HG03565 (cell line): ENCODE data around the gene TGFBR3.

ENCODE experiments used
- ATAC-seq: cut with Tn5 transposase; IDR thresholded peaks from one replicate; pipeline ENCODE4 v1.9.1; 2021; ENCODE audit warnings: mild to moderate bottlenecking, moderate library complexity; ENCODE audit not compliant: unreplicated experiment

The TGFBR3 gene

DNA sequence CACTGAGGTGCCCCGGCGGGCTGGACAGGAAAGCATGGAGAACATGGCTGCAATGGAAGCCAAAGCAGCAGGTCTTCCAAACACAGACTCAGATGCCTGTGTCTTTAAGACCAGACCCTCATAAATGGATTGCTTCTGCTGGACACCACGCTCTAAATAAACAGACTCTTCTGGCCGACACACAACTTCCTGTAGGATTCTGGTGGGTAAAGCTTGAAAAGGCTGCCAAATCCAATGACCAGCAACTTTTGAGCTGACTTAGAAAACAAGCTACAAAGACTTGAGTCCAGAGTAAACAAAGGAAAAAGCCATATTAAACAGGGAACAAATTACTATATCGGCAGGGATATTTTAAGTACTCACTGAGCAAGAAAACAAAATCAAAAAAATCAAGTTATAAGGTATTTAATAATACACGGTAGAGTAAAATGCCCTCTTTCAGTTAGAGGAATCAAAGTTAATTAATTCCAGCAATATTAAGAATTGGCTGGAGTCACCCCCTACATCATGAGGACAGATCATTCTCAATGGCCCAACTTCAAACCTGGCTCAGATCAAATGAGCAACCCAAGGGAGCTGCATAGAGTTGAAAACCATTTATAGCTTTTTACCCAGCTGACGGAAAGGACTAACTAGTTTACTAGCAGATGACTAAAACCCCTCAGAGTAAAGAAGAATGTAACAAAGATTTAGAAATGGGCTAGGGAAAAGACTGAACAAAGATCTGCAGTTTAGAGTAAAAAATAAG lies 102.4 kb downstream of the TGFBR3 start:
- no peak for ATAC-seq

DNA sequence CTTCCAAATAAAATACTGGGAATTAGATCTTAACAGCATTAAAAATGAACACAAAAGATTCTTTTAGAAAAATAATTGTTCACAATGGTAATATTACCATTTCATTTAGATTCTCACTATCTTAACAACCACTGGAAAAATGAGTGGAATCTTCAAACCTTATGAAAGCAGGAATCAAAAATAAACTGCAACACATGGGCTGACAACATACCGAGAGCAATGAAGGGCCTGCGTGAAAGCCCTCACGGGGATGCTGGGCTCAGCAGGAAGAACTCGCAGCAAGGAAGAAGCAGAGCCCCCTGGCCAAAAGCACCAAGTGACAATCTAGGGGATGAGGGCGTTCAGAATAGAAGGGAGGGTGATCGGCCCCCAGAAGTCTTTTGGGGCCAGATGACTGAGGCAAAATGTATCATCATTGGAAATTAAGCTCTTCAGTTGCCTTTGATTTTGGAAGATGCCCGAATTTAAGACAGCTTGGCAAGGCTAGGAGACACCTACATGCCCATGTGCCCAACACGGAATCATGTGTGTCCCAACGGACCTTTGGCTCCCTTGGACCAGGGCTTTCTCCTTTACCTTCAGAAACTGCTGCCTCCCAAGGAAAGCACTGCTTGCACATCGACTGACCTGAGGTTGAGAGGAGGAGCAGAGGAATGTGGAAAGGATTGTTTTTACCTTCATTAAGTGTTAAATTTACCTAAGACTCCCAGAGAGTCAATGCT lies 103.9 kb downstream of the TGFBR3 start:
- no peak for ATAC-seq

DNA sequence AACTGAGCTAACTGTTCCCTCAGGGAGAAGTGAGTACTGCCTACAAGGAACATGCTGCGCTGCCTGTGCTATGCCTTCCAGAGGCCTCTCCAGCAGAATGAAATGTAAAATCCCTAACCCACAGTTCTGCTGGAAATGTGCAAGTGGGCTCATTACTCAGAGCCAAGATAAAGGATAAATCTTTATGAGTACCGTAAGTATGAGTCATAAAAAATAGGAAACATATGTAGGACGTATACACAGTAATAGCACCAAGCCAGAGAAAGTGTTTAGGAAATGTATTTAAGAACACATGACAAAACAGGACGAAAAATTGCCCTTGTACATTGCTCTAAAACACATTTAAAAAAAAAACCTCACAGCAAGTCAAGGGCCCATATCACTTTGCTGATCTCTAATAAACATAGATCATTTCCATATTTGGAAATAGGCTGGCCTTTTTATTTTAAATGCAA lies 104.6 kb downstream of the TGFBR3 start:
- no peak for ATAC-seq

DNA sequence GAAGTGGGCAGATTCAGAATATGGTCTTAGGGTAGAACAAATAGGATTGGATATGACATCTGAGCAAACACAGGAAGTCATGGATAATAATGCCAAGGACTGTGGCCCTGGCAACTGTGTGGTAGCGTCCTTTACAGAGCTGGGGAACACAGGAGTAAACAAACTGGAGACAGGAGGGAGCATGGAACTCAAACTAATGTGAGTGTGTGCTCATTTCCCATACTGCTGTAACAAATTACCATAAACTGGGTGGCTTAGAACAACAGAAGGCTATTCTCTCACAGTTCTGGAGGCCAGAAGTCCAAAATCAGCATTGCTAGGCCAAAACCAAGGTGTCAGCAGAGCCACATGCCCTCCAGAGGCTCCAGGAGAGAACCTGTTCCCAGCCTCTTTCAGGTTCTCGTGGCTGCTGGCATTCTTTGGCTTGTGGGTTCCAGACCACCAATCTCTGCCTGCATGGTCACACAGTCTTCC lies 106.4 kb downstream of the TGFBR3 start:
- ATAC-seq: no peak

DNA sequence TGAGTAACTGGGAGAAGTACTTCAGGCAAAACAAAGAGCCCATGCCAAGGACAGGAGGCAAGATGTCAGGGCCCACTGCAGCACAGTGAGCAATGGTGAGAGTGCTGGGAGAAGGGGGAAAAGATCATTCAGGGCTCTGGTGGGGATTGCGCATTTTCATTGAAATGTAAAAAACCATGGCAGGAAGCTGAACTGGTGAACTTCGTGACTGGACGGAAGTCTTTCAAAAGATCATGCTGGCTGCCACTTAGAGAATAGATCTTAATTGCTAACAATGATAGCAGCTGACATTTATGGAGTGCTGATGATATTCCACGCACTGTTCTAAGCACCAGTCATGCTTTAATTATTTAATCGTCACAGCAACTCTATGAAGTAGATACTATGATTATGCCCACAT lies 107.0 kb downstream of the TGFBR3 start:
- no peak for ATAC-seq

DNA sequence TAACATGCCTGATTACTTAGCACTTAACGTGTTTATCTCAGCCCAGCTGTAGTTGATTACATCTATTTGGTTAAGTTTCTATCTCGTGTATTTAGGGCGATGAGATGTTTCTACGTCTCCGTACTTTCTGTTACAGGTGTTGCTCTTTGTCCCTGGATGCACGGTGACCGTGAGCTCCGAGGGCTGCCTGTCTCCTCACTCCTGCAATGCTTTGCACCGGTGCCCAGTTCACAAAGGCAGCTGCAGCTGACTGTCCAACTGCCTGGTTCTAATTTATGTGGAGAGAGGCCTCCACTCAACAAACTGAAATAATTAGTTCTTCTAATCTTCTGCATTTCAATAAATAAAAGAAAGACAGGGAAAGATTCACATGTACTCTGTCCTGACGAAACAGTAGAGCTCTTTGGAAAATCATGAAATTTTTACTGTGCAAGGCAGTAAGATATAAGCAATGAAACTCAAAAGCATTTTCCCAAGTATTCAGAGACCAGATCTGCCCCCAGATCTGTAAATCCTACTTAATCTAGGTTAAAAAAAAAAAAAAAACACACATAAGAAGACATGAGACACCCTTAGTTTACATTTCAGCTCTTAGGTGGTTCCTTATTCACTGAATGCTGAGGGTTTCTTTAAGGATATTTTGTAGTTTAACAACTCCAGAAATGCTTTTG lies 108.2 kb downstream of the TGFBR3 start:
- no peak for ATAC-seq

DNA sequence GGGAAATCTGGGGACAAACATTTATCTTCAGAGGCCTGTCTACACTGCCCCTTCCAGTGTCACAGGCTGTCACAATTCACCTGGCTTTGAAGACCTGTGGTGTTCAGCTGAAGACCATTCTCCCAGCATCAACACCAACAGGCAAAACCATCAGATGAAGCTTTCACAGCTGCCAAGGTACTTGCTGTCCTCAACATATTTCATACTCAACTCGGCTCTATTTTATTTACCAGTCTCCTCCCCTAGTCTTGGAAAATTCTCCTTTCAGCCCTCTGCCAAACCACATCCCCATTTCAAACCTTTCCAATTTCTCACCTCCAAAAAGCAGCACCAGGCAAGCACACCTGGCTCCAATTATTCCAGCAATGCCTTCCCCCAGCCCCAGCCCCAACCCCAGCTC lies 108.8 kb downstream of the TGFBR3 start:
- no peak for ATAC-seq

DNA sequence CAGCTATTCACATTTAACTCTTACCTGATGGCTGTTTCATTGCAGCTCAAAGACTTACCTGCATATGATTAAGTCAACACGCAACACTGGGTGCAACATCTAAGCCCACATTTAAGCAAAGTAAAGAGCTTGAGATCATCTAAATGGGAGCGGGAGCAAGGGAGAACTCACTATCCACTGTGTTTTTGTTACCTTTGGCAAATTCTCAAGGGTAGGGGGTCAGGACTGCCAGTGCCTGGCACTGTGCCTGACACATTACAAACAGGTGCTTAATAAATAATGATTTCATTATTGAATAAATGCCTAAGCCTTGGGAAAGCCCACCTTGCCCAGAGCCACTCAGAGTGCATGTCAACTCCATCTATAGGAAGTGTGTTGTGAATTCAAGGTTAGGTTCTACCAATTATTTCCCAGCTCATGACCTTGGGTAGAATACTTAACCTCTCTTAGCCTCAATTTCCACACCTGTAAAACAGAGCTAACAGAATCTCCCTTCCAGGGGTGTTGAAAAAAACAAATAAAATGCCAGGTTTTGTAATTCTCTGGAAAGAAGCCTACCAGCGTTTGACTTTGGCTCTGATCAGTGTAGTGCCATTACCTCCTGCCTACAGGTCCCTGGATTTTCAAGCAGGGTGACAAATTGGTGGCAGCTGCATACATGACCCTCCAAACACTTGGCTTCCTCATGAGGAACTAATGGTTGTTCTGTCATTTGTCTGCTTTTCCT lies 109.7 kb downstream of the TGFBR3 start:
- ATAC-seq: no peak

DNA sequence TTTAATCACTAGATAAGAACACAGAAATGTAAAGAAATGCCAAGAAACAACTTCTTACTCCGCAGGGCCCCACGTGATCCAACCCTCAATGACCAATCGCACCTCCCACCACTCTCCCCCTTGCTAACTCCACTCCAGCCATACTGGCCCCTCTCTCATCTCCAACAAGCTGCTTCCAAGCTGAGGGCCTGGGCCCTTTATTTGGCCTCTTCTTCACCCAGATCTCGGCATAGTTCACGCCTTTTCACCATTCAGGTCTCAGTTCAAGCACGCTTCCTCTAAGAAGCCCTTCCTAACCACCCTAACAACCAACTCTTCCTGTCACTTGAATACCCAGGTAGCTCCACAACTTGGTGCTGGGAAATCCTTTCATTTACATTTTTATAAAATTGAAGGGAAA lies 110.7 kb downstream of the TGFBR3 start:
- ATAC-seq: no peak

DNA sequence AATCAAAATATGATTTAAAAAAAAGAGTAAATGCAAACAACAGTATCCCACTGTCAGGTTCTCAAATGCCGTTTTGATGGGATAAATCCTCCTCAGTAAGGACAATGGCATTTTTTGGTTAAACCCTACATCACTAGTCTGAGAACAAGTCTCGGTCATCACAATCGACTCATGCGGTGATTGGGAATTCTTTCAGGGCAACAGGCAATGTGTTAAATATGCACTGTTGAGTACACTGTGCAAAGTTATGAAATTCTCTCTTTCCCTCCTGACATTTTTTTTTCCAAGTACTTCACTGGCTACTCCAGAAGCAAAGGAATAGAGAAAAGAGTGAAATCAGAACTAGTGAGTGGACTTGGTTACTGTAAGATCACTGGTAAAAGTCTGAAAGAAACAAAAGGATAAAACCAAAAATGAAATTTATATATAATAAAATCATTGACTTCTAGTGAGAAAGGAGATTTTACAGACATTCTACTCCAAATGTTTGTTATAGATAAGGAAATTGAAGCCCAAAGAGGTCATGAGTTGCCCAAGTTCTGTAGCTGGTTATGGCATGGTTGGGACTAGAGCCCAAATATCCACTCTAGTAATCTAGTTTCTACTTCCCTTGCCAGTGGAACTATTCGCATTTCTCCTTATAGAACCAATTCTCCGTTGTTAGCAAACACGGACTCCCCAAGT lies 111.3 kb downstream of the TGFBR3 start:
- no peak for ATAC-seq

DNA sequence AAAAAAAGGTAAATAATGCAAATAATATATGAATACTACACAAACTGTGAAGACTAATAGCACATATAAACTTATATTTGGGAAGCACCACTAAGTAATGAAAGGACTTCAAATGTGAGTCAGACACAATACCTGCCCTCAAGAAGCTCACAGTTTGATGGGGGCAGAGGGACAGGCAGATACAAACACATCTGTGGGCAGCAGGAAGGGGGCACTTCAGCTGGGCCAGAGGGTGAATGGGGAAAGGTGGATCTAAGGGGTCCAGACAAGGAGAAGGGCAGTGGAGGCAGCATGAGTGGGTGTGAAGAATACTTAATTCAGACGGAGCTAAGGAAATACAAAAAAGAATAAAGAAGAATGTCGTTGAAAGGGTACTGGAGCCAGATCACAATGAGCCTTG lies 114.2 kb downstream of the TGFBR3 start:
- no peak for ATAC-seq

DNA sequence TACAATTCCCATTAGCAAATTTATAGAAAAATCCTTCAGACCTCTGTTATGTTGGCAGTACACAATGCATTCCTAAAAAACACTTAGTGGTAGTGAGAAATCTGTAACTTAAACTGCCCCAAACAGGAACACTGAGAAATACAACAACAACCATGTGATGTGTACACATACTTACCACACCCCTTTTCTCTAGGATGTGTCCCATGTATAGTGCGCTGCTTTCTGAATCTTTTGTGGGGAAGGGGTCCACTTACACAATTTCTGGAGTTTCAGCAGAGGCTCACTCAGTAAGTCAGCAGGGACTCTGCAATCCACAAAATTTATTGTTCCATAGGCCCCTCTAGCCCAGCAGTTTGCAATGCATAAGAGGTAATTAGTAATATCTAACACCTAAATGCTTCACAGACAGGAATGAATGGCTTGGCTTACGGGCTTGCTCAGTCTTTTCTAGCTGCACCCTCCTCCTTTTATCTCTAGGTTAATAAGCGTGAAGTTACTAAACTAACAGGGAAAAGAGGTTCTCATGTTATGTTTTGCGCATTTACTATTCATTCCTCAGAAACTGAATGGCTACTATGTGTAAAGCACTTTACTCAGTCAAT lies 115.2 kb downstream of the TGFBR3 start:
- no peak for ATAC-seq

DNA sequence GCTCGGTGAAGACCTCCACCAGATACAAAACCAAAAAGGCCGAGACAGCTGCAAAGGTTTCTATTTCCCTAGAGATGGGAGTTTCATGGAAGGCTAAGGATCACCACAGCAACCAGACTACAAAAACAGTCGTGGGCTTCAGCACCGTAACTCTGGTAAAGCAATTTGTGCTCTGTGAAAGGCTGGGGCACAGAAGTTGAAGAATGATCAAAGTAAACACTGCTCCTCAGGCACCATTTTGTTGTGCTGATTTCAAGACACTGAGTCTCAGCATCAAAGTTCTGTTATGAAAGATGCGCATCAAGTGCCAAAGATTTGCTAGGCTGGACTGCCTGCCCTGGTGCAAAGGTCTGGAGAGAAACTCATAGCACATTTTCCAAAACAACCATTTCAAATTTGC lies 116.2 kb downstream of the TGFBR3 start:
- no peak for ATAC-seq

DNA sequence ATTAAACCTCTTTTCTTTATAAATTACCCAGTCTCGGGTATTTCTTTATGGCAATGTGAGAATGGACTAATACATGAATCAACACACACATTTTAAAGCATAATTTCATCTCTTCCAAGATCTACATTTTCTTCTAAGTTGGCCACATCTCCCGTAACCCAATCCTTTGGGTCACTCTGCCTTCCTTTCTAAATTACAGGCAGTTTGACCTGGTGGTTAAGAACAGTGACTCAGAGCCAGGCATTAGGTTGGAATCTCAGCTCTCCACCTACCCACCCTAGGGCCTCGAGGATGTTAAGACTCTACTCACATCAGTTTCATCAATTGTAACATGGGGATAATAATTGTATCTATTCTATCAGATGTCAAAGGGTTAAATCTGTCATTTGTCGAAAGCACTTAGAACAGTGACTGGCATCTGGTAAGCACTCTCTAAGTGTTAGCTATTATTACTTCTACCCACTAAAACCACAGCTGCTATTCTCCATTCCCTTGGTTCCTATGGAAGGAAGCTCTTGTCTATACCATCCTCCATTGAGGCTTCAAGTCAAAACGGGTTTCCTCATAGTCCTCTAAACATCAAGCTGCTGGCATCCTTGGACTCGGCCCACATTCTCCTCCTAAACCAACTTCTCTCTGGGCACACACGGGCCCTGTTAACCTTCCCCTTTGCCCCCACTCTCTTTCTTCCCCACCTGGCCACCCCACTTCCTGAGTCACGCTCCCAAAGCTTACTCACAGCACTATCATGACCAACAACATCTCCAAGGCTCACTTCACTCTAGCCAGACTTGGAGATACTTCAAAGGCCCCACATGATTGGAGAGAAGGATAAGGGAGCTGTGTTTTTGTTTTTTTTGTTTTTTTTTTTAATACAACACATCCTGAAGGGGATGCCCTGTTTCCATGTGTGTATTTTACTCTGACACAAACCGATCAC lies 116.9 kb downstream of the TGFBR3 start:
- no peak for ATAC-seq

DNA sequence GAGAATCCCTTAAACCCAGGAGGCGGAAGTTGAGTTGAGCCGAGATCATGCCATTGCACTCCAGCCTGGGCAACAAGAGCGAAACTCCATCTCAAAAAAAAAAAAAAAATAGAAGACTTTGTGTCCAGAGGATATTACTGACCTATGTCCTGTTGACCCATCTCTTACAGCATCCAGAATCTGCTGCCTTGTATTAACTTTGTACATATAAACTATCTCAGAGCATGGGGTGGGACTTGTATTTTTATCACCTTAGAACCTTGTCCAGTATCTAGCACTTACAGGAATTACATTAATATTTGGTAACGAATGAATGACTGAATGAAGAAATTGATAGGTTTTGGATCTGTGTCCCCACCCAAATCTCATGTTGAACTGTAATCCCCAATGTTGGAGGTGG lies 117.8 kb downstream of the TGFBR3 start:
- no peak for ATAC-seq

DNA sequence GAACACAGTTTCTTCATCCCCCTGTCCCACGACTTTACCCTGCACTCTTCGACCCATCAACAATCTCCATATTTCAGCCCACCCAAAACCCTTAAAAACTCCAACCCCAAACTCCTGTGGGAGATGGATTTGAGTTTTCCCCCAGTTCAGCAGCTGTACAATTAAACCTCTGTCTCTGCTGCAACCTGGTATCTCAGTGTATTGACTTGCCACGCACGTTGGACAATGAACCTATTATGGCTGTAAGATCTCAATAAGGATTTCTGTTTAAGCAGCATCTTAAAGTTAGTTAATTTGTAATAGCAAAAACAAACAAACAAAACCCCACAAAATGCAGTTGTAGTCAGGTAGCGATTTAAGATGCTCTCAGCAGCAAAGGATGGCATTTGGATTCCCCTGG lies 119.1 kb downstream of the TGFBR3 start:
- ATAC-seq: no peak

DNA sequence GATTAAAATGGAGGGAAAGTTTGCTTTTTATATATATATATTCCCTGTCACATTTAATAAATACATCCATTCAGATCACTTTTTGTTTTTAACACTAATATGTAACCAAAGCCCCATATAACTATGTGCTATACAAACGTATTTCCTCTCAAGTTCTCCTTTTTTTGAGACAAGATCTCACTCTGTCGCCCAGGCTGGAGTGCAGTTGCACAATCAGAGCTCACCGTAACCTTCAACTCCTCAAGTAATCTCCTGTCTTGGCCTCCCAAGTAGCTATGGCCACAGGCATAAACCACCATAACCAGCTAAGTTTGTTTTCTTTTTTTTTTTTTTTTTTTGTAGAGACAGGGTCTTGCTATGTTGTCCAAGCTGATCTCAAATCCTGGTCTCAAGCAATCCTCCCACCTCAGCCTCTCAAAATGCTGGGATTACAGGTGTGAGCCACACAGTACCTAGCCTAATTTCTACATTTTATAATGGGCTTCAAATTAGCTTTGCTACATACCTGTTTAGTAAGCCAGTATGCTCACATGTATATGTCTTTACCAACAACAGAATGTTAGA lies 120.0 kb downstream of the TGFBR3 start:
- ATAC-seq: no peak

DNA sequence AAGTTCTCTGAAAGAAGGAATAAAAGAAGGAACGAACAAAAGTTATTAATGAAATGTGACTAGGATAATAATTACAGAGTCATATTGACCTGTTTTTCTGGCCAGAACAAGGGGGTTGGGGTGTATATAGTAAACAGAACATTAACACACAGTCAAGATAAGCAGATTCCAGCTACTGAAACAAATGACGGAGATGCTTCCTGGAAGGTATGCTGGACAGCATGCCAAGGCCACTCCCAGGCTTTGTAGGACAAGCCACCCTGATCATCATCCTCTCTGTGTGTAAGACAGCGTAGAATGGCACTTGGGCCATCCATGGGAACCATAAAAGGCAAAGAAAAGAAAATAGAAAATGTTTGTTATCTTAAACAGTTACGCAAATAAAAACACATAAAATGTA lies 120.7 kb downstream of the TGFBR3 start:
- no peak for ATAC-seq
